Loucy (cell line): ENCODE measurements around the gene BFSP1.

Experiments used
- EZH2phosphoT487 ChIP-seq: fragments of 200-600 bp; IDR thresholded peaks from 2 replicates; pipeline ENCODE4 v1.6.1; 2018; ENCODE audit warnings: antibody characterized with exemption, mild to moderate bottlenecking, moderate library complexity, borderline replicate concordance
- TF ChIP-seq, protein P1 (sequence below): fragments of 200-600 bp; sonication (generic); conservative IDR thresholded peaks from 2 replicates; pipeline ENCODE4 v1.5.1; 2014; ENCODE audit warnings: mild to moderate bottlenecking, antibody characterized with exemption, low read length

DNA sequence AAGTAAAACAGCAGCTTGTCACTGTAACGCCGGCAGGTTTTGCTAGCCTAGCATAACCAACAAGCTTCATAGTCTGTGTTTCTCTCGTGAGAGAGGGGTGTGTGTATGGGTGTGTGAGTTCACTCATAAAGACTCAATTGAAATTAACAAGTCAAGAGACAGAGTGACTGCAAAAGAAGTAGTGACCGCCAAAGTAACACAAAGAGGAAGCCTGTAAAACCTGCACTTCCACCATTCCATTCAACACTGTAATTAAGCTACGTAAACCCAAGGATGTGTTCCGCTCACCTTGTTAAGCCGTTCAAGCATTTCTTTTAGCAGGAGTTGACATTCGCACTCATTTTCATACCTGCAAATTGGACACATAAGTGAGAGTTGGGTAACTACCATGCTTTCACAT lies 6.6 kb downstream of the BFSP1 start:
- TF ChIP-seq, protein P1, sequence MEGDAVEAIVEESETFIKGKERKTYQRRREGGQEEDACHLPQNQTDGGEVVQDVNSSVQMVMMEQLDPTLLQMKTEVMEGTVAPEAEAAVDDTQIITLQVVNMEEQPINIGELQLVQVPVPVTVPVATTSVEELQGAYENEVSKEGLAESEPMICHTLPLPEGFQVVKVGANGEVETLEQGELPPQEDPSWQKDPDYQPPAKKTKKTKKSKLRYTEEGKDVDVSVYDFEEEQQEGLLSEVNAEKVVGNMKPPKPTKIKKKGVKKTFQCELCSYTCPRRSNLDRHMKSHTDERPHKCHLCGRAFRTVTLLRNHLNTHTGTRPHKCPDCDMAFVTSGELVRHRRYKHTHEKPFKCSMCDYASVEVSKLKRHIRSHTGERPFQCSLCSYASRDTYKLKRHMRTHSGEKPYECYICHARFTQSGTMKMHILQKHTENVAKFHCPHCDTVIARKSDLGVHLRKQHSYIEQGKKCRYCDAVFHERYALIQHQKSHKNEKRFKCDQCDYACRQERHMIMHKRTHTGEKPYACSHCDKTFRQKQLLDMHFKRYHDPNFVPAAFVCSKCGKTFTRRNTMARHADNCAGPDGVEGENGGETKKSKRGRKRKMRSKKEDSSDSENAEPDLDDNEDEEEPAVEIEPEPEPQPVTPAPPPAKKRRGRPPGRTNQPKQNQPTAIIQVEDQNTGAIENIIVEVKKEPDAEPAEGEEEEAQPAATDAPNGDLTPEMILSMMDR = no peak
- no peak for TF ChIP-seq EZH2phosphoT487
